GM18951 (cell line): ENCODE measurements around the gene UGGT1.

Experiments
- POLR2A ChIP-seq: IDR thresholded peaks from 4 replicates; pipeline ENCODE4 v1.6.1; 2011; ENCODE audit warnings: mild to moderate bottlenecking; ENCODE audit not compliant: insufficient read length, insufficient read depth; ENCODE audit errors: extremely low read depth
- in situ Hi-C: fragments of 300-500 bp; cut with MboI; formaldehyde crosslinking; loops from one replicate; pipeline ENCODE4 v1.12.0; 2022; ENCODE audit warnings: low sequenced_read_pairs, mixed read lengths, inconsistent platforms; ENCODE audit not compliant: unreplicated experiment

UGGT1 gene

GRCh38 chr2:128228894-128229293 lies 137.9 kb downstream of the UGGT1 start:
- in situ Hi-C loops: no loop called here
- TF ChIP-seq POLR2A: no peak

- in situ Hi-C loops: no loop called here
- TF ChIP-seq POLR2A: no peak
Measured at GRCh38 chr2:128232965-128233789, 142.2 kb downstream of the UGGT1 start.

- in situ Hi-C loops: no loop called here
- no peak for TF ChIP-seq POLR2A
Measured at GRCh38 chr2:128233790-128234395, 142.9 kb downstream of the UGGT1 start.

GRCh38 chr2:128234613-128235012 lies 143.6 kb downstream of the UGGT1 start:
- no peak for TF ChIP-seq POLR2A
- in situ Hi-C loops: no loop called here

GRCh38 chr2:128235581-128235980 lies 144.6 kb downstream of the UGGT1 start:
- in situ Hi-C loops: no loop called here
- no peak for TF ChIP-seq POLR2A

GRCh38 chr2:128236491-128237035 lies 145.6 kb downstream of the UGGT1 start:
- in situ Hi-C loops: no loop called here
- TF ChIP-seq POLR2A: no peak

GRCh38 chr2:128237081-128237534 lies 146.1 kb downstream of the UGGT1 start:
- in situ Hi-C loops: no loop called here
- TF ChIP-seq POLR2A: no peak

GRCh38 chr2:128237911-128238697 lies 147.1 kb downstream of the UGGT1 start:
- in situ Hi-C loops: no loop called here

GRCh38 chr2:128241896-128242295 lies 150.9 kb downstream of the UGGT1 start:
- no peak for TF ChIP-seq POLR2A

More at GRCh38 chr2:128237911-128238697, 147.1 kb downstream of the UGGT1 start:
- TF ChIP-seq POLR2A: no peak

More at GRCh38 chr2:128241896-128242295, 150.9 kb downstream of the UGGT1 start:
- in situ Hi-C loops: no loop called here
